ENCODE data around the gene PRF1. TPM values are rescaled to one million over a fixed set of nuclear protein-coding genes. Genes with fewer than 3 reads are reported as not detected.
A peak's percentile ranks its signal among the peaks of the same experiment; 100 is the strongest.

PRF1 gene
- total RNA-seq, 3 donors from 2014 or later (not counting 1 experiment from before 2014, with no cell fraction given): 1,641 to 2,133 (median 1,982) TPM

DNA sequence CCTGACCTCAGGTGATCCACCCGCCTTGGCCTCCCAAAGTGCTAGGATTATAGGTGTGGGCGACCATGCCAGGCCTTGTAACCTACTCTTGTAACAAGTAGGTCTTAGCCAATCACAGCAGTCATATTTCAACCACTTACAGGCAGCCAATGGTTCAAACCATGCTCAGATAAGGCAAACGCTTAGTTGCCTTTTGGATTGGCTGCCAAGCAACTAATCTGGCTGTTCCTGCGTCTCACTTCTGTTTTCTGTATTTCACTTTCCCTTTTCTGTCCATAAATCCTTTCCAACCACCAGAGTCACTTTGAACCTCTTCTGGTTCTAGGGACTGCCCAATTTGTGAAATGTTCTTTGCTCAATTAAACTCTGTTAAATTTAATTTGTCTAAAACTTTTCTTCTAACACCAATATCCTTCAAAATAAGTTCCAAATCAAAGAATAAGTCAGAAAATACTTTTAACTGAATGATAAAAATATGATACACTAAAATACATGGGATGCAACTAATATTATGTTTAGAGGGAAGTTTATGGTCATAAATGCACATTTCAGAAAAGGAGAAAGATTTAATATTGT is 19.1 kb upstream of the PRF1 start:
- Histone ChIP-seq H3K4me1 (ENCODE audit: control insufficient read depth, insufficient read depth, low read length) (peaks cover 23% of the 10 kb centered on the region), H3K27me3 (ENCODE audit: control insufficient read depth, insufficient read depth, low read length) (no peaks in the 10 kb centered on the region), H3K9me3 (ENCODE audit: control insufficient read depth, insufficient read depth, low read length) (no peaks in the 10 kb centered on the region), H3K4me3 (ENCODE audit: low read length) (no peak overlapping the region), H3K36me3 (ENCODE audit: control insufficient read depth, insufficient read depth, low read length) (no peaks in the 10 kb centered on the region), H3K27ac (ENCODE audit: low read length) (no peak overlapping the region)
- no peak overlapping the region for H3K4me3 Mint-ChIP-seq
- H3K9me3 Mint-ChIP-seq: no peaks in the 10 kb centered on the region
- H3K27ac Mint-ChIP-seq: no peak overlapping the region
- whole genome bisulfite sequencing (ENCODE audit: insufficient coverage): 84% methylated on average over 4 of the region's 4 CpGs
- no peaks in the 10 kb centered on the region for H3K36me3 Mint-ChIP-seq
- ATAC-seq (no peak), DNase-seq (no peak)
- intact Hi-C loops (cut with micrococcal nuclease): no loop called here
- H3K4me1 Mint-ChIP-seq: peaks cover 42 to 48% of the 10 kb centered on the region in 2 donors
- no peaks in the 10 kb centered on the region for H3K27me3 Mint-ChIP-seq (ENCODE audit: low read depth in 2 of 2)
- no peak for TF ChIP-seq CTCF (IDR thresholded peaks at IDR 0.05)

- no peaks in the 10 kb centered on the region for H3K9me3 Mint-ChIP-seq
- no peaks in the 10 kb centered on the region for H3K36me3 Mint-ChIP-seq
- H3K27me3 Mint-ChIP-seq (ENCODE audit: low read depth in 2 of 2): no peaks in the 10 kb centered on the region
- intact Hi-C loops (cut with micrococcal nuclease): no loop called here
- Histone ChIP-seq H3K9me3 (ENCODE audit: control insufficient read depth, insufficient read depth, low read length) (no peaks in the 10 kb centered on the region), H3K27me3 (ENCODE audit: control insufficient read depth, insufficient read depth, low read length) (no peaks in the 10 kb centered on the region), H3K4me3 (ENCODE audit: low read length) (no peak overlapping the region), H3K27ac (ENCODE audit: low read length) (no peak overlapping the region), H3K4me1 (ENCODE audit: control insufficient read depth, insufficient read depth, low read length) (peaks cover 32% of the 10 kb centered on the region), H3K36me3 (ENCODE audit: control insufficient read depth, insufficient read depth, low read length) (no peaks in the 10 kb centered on the region)
- H3K27ac Mint-ChIP-seq: peak overlapping the region; percentile 89 to 97
- no peak for ATAC-seq
- H3K4me3 Mint-ChIP-seq: no peak overlapping the region
- DNase-seq: no peak
- peaks cover 52 to 57% of the 10 kb centered on the region in 2 donors for H3K4me1 Mint-ChIP-seq
- TF ChIP-seq CTCF (IDR thresholded peaks at IDR 0.05): no peak
These were observed 17.4 kb upstream of the PRF1 start for GRCh38 chr10:70620020-70620289.

DNA sequence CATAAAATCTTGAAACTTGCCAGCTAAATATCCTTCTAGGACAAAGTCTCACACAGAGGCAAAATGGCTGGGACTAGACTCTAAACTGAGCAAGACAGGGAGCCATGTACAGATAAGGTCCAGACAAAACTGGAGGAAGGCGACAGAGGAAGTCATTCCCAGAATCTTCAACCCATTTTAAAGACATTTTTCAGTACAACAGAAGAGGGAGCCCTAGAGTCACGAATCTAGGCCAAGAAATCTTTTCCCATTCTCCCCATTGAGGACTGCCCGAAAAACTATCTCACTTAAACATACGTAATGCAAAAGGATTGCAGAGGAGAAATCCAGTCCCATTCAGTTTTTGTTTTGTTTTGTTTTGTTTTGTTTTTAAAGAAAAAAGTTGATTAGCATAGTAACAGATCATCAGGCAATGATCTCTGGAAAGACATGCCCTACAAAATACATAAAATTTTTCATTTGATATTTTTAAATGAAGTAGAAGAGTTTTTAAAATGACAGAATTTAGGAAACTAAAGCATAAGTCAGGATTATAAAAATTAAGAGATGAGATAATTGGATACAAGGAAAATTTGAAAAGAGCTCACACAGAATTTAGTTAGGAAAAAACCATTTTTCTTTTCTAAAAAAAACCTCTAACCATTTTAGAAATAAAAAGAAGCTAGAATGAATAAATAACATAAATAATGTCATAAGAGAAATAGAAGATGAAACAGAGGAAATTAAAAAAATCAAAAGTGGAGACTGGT is 16.9 kb upstream of the PRF1 start:
- DNase-seq (no peak), ATAC-seq (no peak)
- intact Hi-C loops (cut with micrococcal nuclease): loop anchor here (1.0 to 10.0 kb wide), 3 partner anchors 60 to 455 kb away; no protein-coding TSS in a partner anchor
- peak overlapping the region; percentile 68 for H3K4me3 Mint-ChIP-seq
- no peaks in the 10 kb centered on the region for H3K36me3 ChIP-seq (ENCODE audit: control insufficient read depth, insufficient read depth, low read length)
- no peaks in the 10 kb centered on the region for H3K9me3 ChIP-seq (ENCODE audit: control insufficient read depth, insufficient read depth, low read length)
- H3K36me3 Mint-ChIP-seq: no peaks in the 10 kb centered on the region
- H3K27me3 ChIP-seq (ENCODE audit: control insufficient read depth, insufficient read depth, low read length): no peaks in the 10 kb centered on the region
- 50% methylated on average over 2 of the region's 4 CpGs for WGBS (ENCODE audit: insufficient coverage)
- H3K4me3 ChIP-seq (ENCODE audit: low read length): no peak overlapping the region
- H3K4me1 ChIP-seq (ENCODE audit: control insufficient read depth, insufficient read depth, low read length): peaks cover 35% of the 10 kb centered on the region
- peaks cover 57 to 62% of the 10 kb centered on the region in 2 donors for H3K4me1 Mint-ChIP-seq
- TF ChIP-seq CTCF (IDR thresholded peaks at IDR 0.05): peak; percentile 61
- H3K27ac ChIP-seq (ENCODE audit: low read length): peak overlapping the region; percentile 76
- H3K27me3 Mint-ChIP-seq (ENCODE audit: low read depth in 2 of 2): no peaks in the 10 kb centered on the region
- H3K9me3 Mint-ChIP-seq: no peaks in the 10 kb centered on the region
- H3K27ac Mint-ChIP-seq: peak overlapping the region; percentile 89 to 97

Data from natural killer cell (primary cell).